Upper lobe of right lung (tissue), 1 donor: Measurements from ENCODE around the gene RFTN1. TPM values are rescaled to one million over a fixed set of nuclear protein-coding genes. Genes with fewer than 3 reads are reported as not detected.

ENCODE experiments used
- ATAC-seq: fragments of 200-7000 bp; cut with Tn5 transposase; one replicate; pipeline ENCODE4 v1.9.1; 2020; ENCODE audit warnings: mild to moderate bottlenecking, moderate library complexity
- DNase-seq: peaks from one replicate; pipeline ENCODE4 v3.0.0-alpha.2; 2020
- H3K27ac ChIP-seq: fragments of 200-600 bp; one replicate; pipeline ENCODE4 v1.8.0; 2022
- H3K27me3 ChIP-seq: fragments of 200-600 bp; one replicate; pipeline ENCODE4 v1.8.0; 2022; ENCODE audit warnings: mild to moderate bottlenecking
- H3K36me3 ChIP-seq: fragments of 200-600 bp; one replicate; pipeline ENCODE4 v1.8.0; 2022
- H3K4me1 ChIP-seq: fragments of 200-600 bp; one replicate; pipeline ENCODE4 v1.8.0; 2022
- H3K4me3 ChIP-seq: fragments of 200-600 bp; one replicate; pipeline ENCODE4 v1.8.0; 2022; ENCODE audit warnings: mild to moderate bottlenecking
- H3K9me3 ChIP-seq: fragments of 200-600 bp; one replicate; pipeline ENCODE4 v1.8.0; 2022
- CTCF ChIP-seq: fragments of 200-600 bp; IDR thresholded peaks from one replicate; pipeline ENCODE4 v1.8.0; 2022; ENCODE audit warnings: antibody characterized with exemption
- intact Hi-C: fragments of 100-400 bp; cut with DNase I; formaldehyde crosslinking; loops from one replicate; pipeline ENCODE4 v1.11.0; 2022
- total RNA-seq: library from RNA; stranded (reverse); fragmentation: NEBNext Ultra II Directional; extraction: Animal tissue kit (Norgen Biotek cat#: 25700); gene quantifications from one replicate; pipeline ENCODE4 v1.2.1, GENCODE V29; 2021
- donor health status: DM: no; HTN: yes; CAD: no; lungs with severe emphysema.

Gene RFTN1
- total RNA-seq, 1 donor from 2014 or later: 69.4 TPM

DNA sequence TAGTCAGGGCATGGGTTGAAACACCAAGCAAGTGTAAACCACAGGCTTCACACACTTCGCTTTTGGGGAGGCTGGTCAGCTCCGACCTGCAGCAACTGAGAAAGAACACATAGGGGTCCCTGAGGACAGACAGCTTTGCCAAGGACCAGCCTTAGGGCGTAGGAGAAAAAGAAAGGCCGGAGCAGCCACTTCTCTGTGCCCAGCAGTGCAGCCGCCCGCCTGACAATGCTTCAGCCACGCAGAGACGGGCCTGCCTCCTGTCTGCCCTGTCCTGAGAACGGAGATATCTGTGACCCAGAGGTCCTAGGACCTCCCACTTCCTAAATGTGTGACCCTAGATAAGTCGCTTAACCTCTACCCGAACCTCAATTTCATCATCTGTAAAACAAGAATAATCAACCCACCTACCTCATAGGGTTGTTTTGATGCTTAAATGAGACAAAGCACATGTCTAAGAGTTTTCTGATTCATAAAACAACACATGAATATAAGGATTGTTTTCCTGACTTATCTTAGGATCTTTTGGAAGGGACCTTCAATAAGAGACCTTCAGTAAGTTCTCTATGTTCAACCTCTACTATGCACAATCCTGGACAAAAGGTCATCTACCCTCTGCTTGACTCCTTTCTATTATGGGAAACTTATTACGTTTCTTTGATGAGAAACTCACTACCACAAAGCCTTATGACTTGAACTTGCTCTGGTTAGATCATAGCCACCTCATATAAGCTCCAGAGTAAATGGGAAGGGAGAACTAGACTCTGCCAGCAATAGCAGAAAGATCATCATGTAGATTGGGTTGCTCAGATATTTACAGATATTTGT is 32.9 kb upstream of the RFTN1 start:
- no peak for DNase-seq
- H3K36me3 ChIP-seq: no peaks in the 10 kb centered on the region
- no peak overlapping the region for H3K4me3 ChIP-seq
- H3K27ac ChIP-seq: peak overlapping the region; percentile 9
- peaks cover 6% of the 10 kb centered on the region for H3K4me1 ChIP-seq
- no peak for ATAC-seq
- H3K9me3 ChIP-seq: no peaks in the 10 kb centered on the region
- no peaks in the 10 kb centered on the region for H3K27me3 ChIP-seq
- TF ChIP-seq CTCF: no peak
- intact Hi-C loops: no loop called here

DNA sequence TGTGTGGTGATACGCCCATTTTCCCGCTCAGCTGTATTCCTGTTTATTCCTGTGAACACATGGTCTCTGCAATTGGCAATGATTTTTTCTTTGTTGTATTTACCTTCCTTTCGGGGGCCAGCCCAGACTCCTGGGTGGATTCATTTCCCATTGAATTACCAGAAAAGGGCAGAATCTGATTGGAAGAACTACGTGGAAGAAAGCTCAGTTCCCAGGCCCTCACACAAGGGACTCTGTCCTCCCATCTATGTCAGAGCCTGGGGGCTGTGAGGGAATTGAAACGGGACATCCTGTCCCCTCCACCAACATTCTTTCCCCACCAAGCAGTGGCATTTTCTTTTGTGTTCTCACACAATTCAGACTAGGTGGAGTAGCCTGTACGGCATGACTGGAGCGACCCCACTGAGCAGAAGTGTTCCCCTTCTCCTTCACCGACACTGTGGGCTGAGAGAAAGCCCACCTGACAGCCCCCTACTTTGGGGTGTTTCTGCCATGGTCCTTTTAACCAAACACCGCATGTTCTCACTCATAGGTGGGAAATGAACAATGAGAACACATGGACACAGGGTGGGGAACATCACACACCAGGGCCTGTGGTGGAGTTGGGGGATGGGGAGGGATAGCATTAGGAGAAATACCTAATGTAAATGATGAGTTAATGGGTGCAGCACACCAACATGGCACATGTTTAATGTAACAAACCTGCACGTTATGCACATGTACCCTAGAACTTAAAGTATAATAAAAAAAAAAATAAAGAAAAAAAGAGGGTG is 32.1 kb upstream of the RFTN1 start:
- intact Hi-C loops: no loop called here
- no peak for ATAC-seq
- peak overlapping the region; percentile 9 for H3K27ac ChIP-seq

DNA sequence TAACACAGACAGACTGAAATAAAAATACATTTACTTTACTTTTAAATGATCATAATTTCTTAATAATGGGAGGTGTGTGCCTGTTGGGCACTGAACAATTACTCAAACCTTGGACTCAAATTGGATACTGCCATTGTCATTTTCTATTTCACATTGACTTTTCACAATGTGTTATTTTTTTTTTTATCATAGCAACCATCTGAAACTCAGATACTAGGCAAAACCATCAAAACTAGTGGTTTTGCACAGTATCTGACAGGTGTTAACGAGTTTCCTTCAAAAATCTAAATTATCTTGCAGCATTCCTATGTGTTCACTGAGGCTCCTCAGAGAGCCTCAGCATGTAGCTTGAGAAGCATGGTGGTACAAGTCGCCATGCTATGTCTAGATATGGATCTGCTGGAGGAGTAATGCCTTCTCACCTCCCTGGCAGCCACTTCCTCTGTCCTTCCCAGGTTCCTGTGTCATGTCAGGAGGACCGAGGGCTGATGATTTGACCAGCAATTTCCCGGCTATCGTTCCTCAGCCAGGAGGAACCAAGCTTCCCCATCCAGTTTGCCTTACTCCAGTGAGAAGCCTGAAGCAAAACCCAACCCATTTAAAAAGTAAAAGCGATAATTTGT is 29.9 kb upstream of the RFTN1 start:
- no peak for DNase-seq
- H3K27ac ChIP-seq: no peak overlapping the region
- no peak for ATAC-seq
- H3K9me3 ChIP-seq: no peaks in the 10 kb centered on the region
- no peaks in the 10 kb centered on the region for H3K27me3 ChIP-seq
- peaks cover 4% of the 10 kb centered on the region for H3K4me1 ChIP-seq
- no peaks in the 10 kb centered on the region for H3K36me3 ChIP-seq
- intact Hi-C loops: no loop called here
- TF ChIP-seq CTCF: no peak
- no peak overlapping the region for H3K4me3 ChIP-seq

More for the DNA sequence above, 32.1 kb upstream of the RFTN1 start:
- Histone ChIP-seq H3K4me3 (no peak overlapping the region), H3K4me1 (peaks cover 6% of the 10 kb centered on the region), H3K36me3 (no peaks in the 10 kb centered on the region), H3K9me3 (no peaks in the 10 kb centered on the region), H3K27me3 (no peaks in the 10 kb centered on the region)
- DNase-seq: no peak
- TF ChIP-seq CTCF: no peak

- no peaks in the 10 kb centered on the region for H3K27me3 ChIP-seq
Measured at GRCh38 chr3:16538507-16538906, 25.0 kb upstream of the RFTN1 start.

GRCh38 chr3:16536996-16537395 is 23.5 kb upstream of the RFTN1 start:
- intact Hi-C loops: no loop called here
- Histone ChIP-seq H3K4me3 (no peak overlapping the region), H3K36me3 (no peaks in the 10 kb centered on the region), H3K9me3 (no peaks in the 10 kb centered on the region), H3K27ac (no peak overlapping the region), H3K4me1 (peaks cover 4% of the 10 kb centered on the region), H3K27me3 (no peaks in the 10 kb centered on the region)
- no peak for TF ChIP-seq CTCF
- ATAC-seq (no peak), DNase-seq (no peak)

More at GRCh38 chr3:16538507-16538906, 25.0 kb upstream of the RFTN1 start:
- no peak overlapping the region for H3K4me3 ChIP-seq
- H3K4me1 ChIP-seq: peaks cover 4% of the 10 kb centered on the region
- H3K36me3 ChIP-seq: no peaks in the 10 kb centered on the region
- H3K9me3 ChIP-seq: no peaks in the 10 kb centered on the region
- no peak for DNase-seq
- no peak overlapping the region for H3K27ac ChIP-seq
- intact Hi-C loops: no loop called here
- TF ChIP-seq CTCF: no peak
- peak; percentile 59 for ATAC-seq
